ENCODE results near the gene ATP13A2.
"Not testable (repeated sequence)": the region's sequence is repeated elsewhere in the genome, so short reads cannot be mapped to it uniquely, and the experiment has no call there.

ATP13A2 gene

GRCh38 chr1:16960560-16961296, 51.0 kb downstream of the ATP13A2 start:
- H3K4me3 ChIP-seq (ENCODE audit: low read length) = peak overlapping the region; percentile 19; the same call in 1 of the 2 replicates
- no peak for TF ChIP-seq ZNF274 (IDR thresholded peaks at IDR 0.05; ENCODE audit: low read depth, low read length)

GRCh38 chr1:16958475-16958874, 53.3 kb downstream of the ATP13A2 start:
- TF ChIP-seq ZNF274 (IDR thresholded peaks at IDR 0.05; ENCODE audit: low read depth, low read length) = no peak
- no peak overlapping the region for H3K4me3 ChIP-seq (ENCODE audit: low read length)

- no peak for TF ChIP-seq ZNF274 (IDR thresholded peaks at IDR 0.05; ENCODE audit: low read depth, low read length)
- H3K4me3 ChIP-seq (ENCODE audit: low read length) = no peak overlapping the region
These were observed 54.0 kb downstream of the ATP13A2 start for GRCh38 chr1:16957731-16958130.

DNA sequence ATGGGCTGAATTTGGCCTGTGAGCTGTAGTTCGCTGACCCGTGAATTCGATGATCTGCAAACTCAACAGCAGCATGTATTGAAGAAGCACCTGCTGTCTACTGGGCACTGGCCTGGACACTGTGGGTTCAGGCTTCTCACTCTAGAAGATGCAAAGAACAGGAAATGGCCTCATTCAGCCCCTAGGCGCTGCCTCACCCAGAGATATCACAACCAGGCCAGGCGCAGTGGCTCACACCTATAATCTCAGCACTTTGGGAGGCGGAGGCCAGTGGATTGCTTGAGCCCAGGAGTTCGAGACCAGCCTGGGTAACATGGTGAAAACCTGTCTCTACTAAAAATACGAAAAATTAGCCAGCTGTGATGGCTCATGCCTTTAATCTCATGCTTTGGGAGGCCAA, 55.0 kb downstream of the ATP13A2 start:
- no peak overlapping the region for H3K4me3 ChIP-seq (ENCODE audit: low read length)
- no peak for TF ChIP-seq ZNF274 (IDR thresholded peaks at IDR 0.05; ENCODE audit: low read depth, low read length)

GRCh38 chr1:16955186-16955585, 56.5 kb downstream of the ATP13A2 start:
- H3K4me3 ChIP-seq (ENCODE audit: low read length) = no peak overlapping the region
- no peak for TF ChIP-seq ZNF274 (IDR thresholded peaks at IDR 0.05; ENCODE audit: low read depth, low read length)

DNA sequence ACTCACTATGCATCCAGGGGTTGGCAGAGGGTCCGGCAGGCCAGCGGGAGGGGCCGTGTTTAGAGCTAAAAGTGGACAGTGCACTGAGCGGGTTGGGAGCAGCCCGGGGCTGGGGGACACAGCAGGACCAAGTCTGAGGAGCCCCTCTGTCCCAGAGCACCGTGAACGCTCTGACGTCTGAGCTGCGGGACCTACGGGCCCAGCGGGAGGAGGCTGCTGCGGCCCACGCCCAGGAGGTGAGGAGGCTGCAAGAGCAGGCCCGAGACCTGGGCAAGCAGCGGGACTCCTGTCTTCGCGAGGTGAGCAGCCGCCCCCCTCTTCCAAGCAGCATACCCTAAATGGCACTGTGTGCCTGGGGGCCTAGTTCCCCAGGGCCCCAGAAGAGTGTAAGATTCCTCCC, 57.1 kb downstream of the ATP13A2 start:
- no peak for TF ChIP-seq ZNF274 (IDR thresholded peaks at IDR 0.05; ENCODE audit: low read depth, low read length)
- no peak overlapping the region for H3K4me3 ChIP-seq (ENCODE audit: low read length)

DNA sequence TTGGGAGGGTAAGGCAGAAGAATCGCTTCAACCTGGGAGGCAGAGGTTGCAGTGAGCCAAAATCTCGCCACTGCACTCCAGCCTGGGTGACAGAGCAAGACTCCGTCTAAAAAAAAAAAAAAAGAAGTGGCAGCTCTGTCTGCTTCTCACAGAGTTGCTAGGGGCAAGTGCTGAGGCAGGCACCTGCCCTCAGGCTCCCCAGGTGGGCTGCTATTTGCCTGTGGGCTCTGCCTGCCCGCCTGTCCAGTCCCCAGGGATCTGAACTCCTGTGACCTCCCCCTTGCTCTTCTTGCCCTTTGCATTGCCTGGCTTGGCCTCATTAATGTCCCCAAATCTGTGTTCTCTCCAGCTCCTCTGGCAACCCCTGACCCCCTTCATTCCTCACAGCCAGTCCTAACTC, 59.4 kb downstream of the ATP13A2 start:
- not testable (repeated sequence) for H3K4me3 ChIP-seq (ENCODE audit: low read length)

- not testable (repeated sequence) for H3K4me3 ChIP-seq (ENCODE audit: low read length)
These were observed 62.7 kb downstream of the ATP13A2 start for GRCh38 chr1:16949026-16949425.

DNA sequence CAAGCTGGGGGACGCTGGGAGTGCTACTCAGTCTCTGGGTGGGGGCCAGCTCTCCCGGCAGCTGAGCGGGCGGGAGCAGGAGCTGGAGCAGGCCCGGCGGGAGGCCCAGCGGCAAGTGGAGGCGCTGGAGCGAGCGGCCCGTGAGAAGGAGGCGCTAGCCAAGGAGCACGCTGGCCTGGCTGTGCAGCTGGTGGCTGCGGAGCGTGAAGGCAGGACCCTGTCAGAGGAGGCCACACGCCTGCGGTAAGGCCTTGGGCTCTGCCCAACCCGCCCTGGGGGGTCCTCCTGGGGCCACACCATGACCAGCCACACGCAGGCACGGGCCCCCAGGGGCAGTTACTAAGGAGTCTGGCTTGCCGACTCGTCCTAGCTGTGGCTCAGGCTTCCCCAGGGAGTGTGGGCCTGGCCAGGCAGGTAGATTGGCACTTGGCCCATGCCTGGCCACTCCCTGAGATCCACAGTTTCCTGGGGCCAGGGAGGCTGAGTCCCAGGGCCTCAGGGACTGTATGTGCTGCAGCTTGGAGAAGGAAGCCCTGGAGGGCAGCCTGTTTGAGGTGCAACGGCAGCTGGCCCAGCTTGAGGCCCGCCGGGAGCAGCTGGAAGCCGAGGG, 63.3 kb downstream of the ATP13A2 start:
- not testable (repeated sequence) for H3K4me3 ChIP-seq (ENCODE audit: low read length)

- no peak for TF ChIP-seq ZNF274 (IDR thresholded peaks at IDR 0.05; ENCODE audit: low read depth, low read length)
These were observed 65.1 kb downstream of the ATP13A2 start for GRCh38 chr1:16946646-16947045.

GRCh38 chr1:16946185-16946584, 65.5 kb downstream of the ATP13A2 start:
- H3K4me3 ChIP-seq (ENCODE audit: low read length) = not testable (repeated sequence)

More at GRCh38 chr1:16946646-16947045, 65.1 kb downstream of the ATP13A2 start:
- no peak overlapping the region for H3K4me3 ChIP-seq (ENCODE audit: low read length)

- H3K4me3 ChIP-seq (ENCODE audit: low read length) = not testable (repeated sequence)
These were observed 66.2 kb downstream of the ATP13A2 start for GRCh38 chr1:16945512-16945911.

- H3K4me3 ChIP-seq (ENCODE audit: low read length) = no peak overlapping the region
- no peak for TF ChIP-seq ZNF274 (IDR thresholded peaks at IDR 0.05; ENCODE audit: low read depth, low read length)
These were observed 67.7 kb downstream of the ATP13A2 start for GRCh38 chr1:16944038-16944437.

- not testable (repeated sequence) for H3K4me3 ChIP-seq (ENCODE audit: low read length)
These were observed 72.1 kb downstream of the ATP13A2 start for GRCh38 chr1:16939386-16940180.
